HG02973 (cell line): ENCODE data around the gene ANAPC2.

Experiments
- ATAC-seq: cut with Tn5 transposase; IDR thresholded peaks from one replicate; pipeline ENCODE4 v1.9.1; 2021; ENCODE audit warnings: moderate library complexity; ENCODE audit not compliant: unreplicated experiment

ANAPC2 gene

DNA sequence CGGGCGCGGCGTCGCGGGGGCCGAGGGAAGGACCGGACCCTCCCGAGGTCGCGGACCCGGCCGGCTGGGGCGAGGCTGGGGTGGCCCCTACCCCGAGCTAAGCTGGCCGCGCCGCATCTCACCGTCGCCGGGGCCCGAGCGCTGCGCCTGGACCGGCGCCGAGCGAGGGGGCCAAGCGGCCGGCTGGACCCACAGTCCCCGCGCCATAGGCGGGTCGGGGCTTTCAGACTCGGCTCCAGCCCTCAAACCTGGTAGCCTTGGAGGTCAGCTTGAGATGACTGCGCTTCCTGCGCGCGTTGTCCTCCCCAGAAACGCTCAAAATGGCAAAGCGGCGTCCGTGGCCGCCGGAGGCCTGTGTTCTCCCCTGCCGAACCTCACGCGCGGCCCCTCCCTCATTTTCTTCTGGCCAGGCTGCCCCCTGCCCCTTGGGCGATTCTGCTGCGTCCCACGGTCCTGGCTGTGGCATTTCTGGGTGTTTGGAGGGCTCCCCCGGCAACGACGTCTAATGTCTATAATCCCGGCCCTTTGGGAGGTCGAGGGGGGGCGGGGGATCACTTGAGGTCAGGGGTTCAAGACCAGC is 58.1 kb downstream of the ANAPC2 start:
- peak; percentile 11 for ATAC-seq

DNA sequence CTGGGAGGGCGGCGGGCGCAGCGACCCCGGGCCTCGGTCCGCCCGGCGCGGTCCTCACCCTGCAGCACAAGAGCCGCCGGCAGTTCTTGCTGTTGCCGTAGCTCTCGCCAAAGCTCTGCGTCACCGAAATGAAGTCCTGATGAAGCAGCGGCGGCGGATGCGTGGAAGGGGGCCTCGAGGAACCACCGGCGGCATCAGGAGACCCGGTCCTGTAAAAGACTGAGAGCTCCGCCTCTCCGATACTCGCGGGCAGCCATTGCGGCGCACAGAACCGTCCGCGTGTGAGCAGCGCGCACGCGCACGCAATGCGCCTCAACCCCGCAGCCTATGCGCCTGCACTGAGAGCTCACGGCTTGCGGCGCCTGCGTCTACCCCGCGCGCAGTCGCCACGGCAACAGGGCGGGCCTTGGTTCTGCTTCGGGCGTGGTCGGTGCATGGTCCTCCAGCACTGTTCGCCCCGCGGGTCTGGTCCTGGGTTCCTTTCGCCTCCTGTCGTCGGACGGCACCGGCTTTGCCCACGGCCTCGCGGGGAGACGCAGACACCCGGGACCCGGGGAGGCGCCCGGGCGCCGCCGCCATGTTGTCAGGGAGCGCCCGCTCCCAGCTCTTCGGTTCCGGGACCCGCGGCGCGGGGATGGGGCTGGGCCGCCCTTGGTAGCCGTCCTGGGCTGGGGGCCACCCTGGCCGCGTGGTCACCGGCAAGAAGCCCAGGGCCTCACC is 58.7 kb downstream of the ANAPC2 start:
- ATAC-seq: peak; percentile 67

DNA sequence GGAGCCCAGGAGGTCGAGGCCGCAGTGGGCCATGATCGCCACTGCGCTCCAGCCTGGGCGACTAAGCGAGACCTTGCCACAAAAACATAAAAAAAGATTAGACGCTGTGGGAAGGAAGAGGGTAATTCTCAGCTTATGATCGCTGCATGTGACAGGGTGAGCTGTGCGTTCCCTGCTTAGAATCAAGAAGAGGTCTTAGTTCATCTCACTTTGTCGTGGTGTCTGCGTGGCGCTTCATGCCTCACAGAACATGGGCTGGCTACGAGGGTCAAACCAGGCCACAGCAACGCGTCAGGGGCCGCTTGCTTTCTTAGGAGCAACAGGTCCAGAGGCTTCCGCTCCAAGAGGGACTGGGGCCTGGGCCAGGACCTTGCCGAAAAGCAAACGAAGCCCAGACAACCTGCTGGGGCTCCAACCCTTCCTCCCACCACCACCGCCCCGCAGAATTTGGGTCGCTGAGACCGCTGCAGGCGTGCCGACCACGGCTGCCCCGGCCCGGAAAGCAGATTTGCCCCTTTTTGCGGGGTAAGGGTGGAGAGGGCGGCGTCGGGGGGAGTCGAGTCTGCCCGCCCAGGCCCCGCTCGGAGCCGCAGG is 59.4 kb downstream of the ANAPC2 start:
- ATAC-seq: peak; percentile 8

DNA sequence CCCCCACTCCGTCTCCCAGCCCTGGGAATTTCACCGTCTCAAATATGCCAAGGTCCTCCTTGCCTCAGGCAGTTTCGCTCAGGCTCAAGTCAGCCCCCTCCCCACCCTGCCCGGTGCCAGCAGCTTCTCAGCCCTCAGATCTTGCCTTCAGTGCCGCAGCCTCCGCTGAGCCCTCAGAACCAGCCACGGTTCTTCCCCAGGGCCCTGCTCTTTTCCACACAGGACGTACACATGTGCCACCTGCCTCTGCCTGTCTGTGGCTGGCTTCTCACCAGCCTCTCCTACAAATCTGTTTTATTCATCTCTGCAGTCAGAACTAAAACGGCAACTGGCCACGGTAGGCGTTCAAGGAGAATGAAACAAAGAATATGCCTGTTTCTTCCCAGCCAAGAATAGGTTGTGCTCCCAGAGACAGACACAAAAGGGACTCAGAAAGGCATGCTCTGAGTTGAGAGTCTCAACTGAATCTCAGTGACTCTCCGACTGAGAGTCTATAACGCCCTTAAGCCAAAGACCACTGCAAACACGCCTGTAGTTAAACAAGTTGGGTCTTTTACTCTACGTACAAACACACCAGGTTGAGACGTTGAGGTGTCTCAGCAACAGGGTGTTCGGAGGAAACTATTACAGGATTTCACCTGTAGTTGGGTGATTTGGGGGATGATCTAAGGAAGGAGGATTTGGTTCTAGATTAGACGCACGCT is 60.0 kb downstream of the ANAPC2 start:
- ATAC-seq: peak; percentile 5

DNA sequence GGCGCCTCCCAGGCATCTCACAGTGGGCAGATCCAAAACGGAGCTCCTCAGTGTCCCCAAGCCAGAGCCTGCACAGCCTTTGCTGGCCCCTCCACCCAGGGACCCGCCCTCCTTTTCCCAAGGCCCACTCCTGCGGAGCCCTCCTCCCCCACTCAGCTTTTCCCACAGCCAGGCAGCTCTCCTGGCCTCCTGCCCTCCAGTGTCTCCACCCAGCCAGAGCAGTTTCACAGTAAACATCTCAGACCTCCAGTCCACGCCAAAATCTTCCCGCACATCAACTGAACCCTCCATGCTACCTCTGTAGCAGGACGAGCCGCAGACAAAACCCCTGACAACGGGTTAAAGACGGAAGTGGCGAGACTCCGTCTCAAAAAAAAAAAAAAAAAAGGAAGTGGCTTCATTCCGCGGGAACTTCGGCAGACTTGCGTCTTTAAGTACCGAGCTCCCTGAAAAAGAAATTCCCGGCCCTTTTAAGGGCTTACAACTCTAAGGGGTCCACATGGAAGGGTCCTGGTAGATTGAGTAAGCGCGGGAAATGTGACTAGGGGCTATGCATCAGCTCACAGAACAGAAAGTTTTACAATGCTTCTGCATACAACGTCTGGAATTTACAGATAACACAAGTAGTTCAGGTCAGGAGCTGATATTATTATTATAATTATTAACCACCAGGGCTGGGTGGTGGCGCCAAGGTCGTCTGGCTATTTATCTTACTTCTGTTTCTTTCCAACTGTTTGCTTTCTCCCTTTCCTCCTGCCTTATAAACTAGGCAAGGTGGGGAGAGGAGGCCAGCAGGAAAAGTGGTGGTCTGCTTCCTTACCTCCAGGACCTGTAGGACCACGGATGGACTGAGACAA is 60.8 kb downstream of the ANAPC2 start:
- ATAC-seq: no peak

DNA sequence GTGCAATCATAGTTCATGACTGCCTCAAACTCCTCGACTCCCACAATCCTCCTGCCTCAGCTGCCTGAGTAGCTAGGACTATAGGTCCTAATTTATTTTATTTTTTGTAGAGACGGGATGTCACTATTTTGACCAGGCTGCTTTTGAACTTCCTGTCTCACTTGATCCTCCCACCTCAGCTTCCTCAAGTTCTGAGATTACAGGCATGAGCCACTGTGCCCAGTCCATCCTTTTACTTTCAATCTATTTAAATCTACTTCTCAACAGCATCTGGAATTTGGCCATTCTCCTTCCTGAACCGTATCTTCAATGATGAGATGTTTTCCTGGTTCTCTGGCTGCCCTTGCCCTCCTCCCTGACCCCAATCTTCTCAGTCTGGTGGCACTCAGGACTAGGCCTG is 61.6 kb downstream of the ANAPC2 start:
- ATAC-seq: no peak
